Stomach (tissue), 9 donors: ENCODE results near the gene MSI2. TPM values are rescaled to one million over a fixed set of nuclear protein-coding genes. Genes with fewer than 3 reads are reported as not detected.

Experiments
- DNase-seq, 2 donors: peaks; one replicate each; pipeline versions ENCODE4 v3.0.0 to v3.0.0-alpha.2; 2013 to 2019
- H3K27ac ChIP-seq, 5 donors: fragments of 200-600 bp in 4 of 5; sonication (generic) in 4 of 5; one replicate each; pipeline ENCODE4 v1.5.1; 2013 to 2019; ENCODE audit warnings: mild to moderate bottlenecking in 1 of 5, moderate library complexity in 1 of 5
- H3K27me3 ChIP-seq, 3 donors: fragments of 200-600 bp; sonication (generic); one replicate each; pipeline ENCODE4 v1.5.1; 2017 to 2019; ENCODE audit warnings: mixed run types in 1 of 3
- H3K36me3 ChIP-seq, 4 donors: fragments of 200-600 bp; sonication (generic); 1 replicate in 3 of 4; 2 replicates in 1 of 4; pipeline ENCODE4 v1.5.1; 2016 to 2019
- H3K4me1 ChIP-seq, 4 donors: fragments of 200-600 bp; sonication (generic); one replicate each; pipeline ENCODE4 v1.5.1; 2016 to 2019
- H3K4me3 ChIP-seq, 4 donors: fragments of 200-600 bp; sonication (generic) in 3 of 4; one replicate each; pipeline ENCODE4 v1.5.1; 2016 to 2019; ENCODE audit warnings: mild to moderate bottlenecking in 1 of 4
- H3K9me3 ChIP-seq, 4 donors: fragments of 200-600 bp; sonication (generic); one replicate each; pipeline ENCODE4 v1.5.1; 2016 to 2019
- EP300 ChIP-seq: sonication (generic); formaldehyde crosslinking; IDR thresholded peaks from one replicate; pipeline ENCODE4 v1.6.1; 2017; ENCODE audit warnings: antibody characterized with exemption
- POLR2A ChIP-seq, 4 donors: fragments of 450-650 bp; IDR thresholded peaks; one replicate each; pipeline ENCODE4 v1.6.1; 2016; ENCODE audit warnings: antibody characterized with exemption in 4 of 4, control low read depth in 2 of 4, mild to moderate bottlenecking in 1 of 4, moderate library complexity in 1 of 4
- POLR2AphosphoS5 ChIP-seq, 3 donors: sonication (generic); formaldehyde crosslinking; IDR thresholded peaks; one replicate each; pipeline ENCODE4 v1.6.1; 2016; ENCODE audit warnings: antibody characterized with exemption in 3 of 3
- WGBS, 5 donors: extraction: QIAGEN DNeasy Blood & Tissue Kit in 3 of 5; methylation state at CpG; one replicate each; pipeline versions ENCODE4 v1.1.5 to v1.1.7; 2013 to 2018; 5-methylcytosine and 5-hydroxymethylcytosine counted together
- intact Hi-C: fragments of 100-400 bp; cut with DNase I; formaldehyde crosslinking; loops from one replicate; pipeline ENCODE4 v1.15.1; 2023; ENCODE audit warnings: low total_unique reads
- polyA plus RNA-seq, 3 donors: library from polyadenylated mRNA; stranded (reverse); fragments of 200-250 nt; gene quantifications; one replicate each; pipeline ENCODE4 v1.2.3, GENCODE V29; 2013
- total RNA-seq, 5 donors: library from RNA; depleted of rRNA; stranded (reverse); fragments of >200 nt; gene quantifications; one replicate each; pipeline versions ENCODE4 v1.1.0 to v1.2.3, GENCODE V29; 2014 to 2016
- TF ChIP-seq, protein P1 (sequence below), 7 experiments: fragments of 450-650 bp in 4 of 7; fragments of 200-600 bp in 3 of 7; sonication (generic) in 3 of 7; IDR thresholded peaks; one replicate each; pipeline ENCODE4 v1.5.1; 2016 to 2019; ENCODE audit warnings: antibody characterized with exemption in 7 of 7, control low read depth in 2 of 7, mild to moderate bottlenecking in 1 of 7
- donor health status: healthy with polysubstance abuse.
- donor health status: Bipolar disorder and iron deficiency.
- donor health status: healthy.

Gene MSI2
- total and polyA plus RNA-seq, 8 donors, result 8.3 to 72.4 (median 22.9) TPM

DNA sequence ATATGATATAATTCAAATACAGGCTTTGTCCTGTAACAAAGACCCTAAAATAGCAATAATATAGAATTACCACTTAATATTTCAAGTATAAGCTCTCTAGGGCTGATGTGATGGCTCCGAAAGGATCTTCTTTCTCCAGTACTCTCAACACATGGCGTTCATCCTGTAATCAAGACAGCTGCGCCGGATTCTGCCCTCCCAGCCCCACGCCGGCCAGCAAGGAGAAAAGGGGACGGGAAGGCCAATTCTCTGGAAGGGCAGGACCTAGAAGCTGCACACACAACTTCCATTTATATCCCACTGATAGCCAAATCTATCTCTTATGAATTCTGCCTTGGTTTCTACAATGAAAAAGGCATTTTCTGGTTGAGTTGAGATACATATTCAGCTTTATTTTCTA is 456.8 kb downstream of the MSI2 start:
- 79 to 89% (median 84%) methylated on average over 7 of the region's 7 CpGs for WGBS, 5 donors
- Histone ChIP-seq H3K27ac (no peak overlapping the region), H3K27me3 (peaks cover 0 to 8% (median 8%) of the 10 kb centered on the region in 3 donors), H3K9me3 (no peaks in the 10 kb centered on the region), H3K4me3 (no peak overlapping the region), H3K4me1 (peaks cover 0 to 13% (median 0%) of the 10 kb centered on the region in 4 donors), H3K36me3 (no peaks in the 10 kb centered on the region)
- intact Hi-C loops, result no loop called here
- TF ChIP-seq, protein P1, sequence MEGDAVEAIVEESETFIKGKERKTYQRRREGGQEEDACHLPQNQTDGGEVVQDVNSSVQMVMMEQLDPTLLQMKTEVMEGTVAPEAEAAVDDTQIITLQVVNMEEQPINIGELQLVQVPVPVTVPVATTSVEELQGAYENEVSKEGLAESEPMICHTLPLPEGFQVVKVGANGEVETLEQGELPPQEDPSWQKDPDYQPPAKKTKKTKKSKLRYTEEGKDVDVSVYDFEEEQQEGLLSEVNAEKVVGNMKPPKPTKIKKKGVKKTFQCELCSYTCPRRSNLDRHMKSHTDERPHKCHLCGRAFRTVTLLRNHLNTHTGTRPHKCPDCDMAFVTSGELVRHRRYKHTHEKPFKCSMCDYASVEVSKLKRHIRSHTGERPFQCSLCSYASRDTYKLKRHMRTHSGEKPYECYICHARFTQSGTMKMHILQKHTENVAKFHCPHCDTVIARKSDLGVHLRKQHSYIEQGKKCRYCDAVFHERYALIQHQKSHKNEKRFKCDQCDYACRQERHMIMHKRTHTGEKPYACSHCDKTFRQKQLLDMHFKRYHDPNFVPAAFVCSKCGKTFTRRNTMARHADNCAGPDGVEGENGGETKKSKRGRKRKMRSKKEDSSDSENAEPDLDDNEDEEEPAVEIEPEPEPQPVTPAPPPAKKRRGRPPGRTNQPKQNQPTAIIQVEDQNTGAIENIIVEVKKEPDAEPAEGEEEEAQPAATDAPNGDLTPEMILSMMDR (IDR thresholded peaks at IDR 0.05), result no peak
- TF ChIP-seq POLR2A (IDR thresholded peaks at IDR 0.05) (no peak), EP300 (no peak), POLR2AphosphoS5 (IDR thresholded peaks at IDR 0.05) (no peak)
- no peak for DNase-seq

DNA sequence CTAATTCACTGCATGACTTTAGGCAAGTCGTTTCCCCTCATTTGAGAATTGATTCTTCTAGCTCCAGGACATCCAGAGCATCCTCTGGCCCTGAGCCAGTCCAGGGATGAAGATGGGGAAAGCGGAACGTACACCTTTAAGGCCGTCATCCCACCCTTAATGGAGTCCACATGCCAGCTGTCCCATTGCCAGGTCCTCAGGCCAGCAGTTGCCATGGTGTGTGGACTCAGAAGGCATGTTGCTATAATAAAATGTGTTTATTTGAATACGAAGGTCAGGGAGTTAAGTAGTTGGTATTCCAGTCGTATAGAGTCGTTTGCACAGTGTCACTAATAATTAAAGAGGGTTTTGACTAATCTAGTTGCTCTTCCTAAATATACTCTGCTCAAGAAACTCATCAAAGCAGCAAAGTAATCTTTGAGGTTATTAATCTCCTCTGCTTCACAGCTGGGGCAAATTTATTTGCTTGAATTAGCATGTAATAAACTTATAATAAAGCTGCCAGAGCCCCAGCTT is 458.4 kb downstream of the MSI2 start:
- intact Hi-C loops, result no loop called here
- peaks cover 0 to 13% (median 8%) of the 10 kb centered on the region in 3 donors for H3K27me3 ChIP-seq
- 36 to 43% (median 41%) methylated on average over 7 of the region's 7 CpGs for WGBS, 5 donors
- H3K36me3 ChIP-seq, result no peaks in the 10 kb centered on the region
- H3K4me1 ChIP-seq, result peaks cover 0 to 9% (median 0%) of the 10 kb centered on the region in 4 donors
- no peaks in the 10 kb centered on the region for H3K9me3 ChIP-seq
- peak in 1 of 2 donors; percentile 55 for DNase-seq
- no peak overlapping the region for H3K4me3 ChIP-seq
- no peak for TF ChIP-seq EP300
- TF ChIP-seq, protein P1 (IDR thresholded peaks at IDR 0.05), result no peak
- TF ChIP-seq POLR2A (IDR thresholded peaks at IDR 0.05), result no peak
- no peak for TF ChIP-seq POLR2AphosphoS5 (IDR thresholded peaks at IDR 0.05)
- H3K27ac ChIP-seq, result no peak overlapping the region

DNA sequence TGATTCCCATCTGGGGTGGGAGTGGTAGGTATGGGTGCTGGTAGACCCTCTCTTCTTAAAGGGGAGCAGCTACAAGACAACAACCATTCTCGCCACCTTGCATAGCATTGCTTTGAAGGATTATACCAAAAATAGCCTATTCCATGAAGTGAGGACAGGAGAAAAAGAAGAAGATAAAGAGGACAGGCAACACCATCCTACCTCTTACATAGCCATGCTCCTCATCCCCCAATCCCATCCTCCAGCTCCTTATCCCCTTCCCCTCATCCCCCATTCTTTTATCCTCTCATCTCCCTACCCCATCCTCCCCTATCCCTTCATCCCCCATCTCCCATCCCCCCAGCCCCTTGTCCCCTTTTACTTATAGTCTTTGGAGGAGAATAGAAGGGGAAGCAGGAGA is 459.7 kb downstream of the MSI2 start:
- Histone ChIP-seq H3K9me3 (no peaks in the 10 kb centered on the region), H3K4me1 (peaks cover 0 to 9% (median 0%) of the 10 kb centered on the region in 4 donors), H3K27ac (no peak overlapping the region), H3K4me3 (no peak overlapping the region), H3K27me3 (peaks cover 0 to 13% (median 8%) of the 10 kb centered on the region in 3 donors), H3K36me3 (no peaks in the 10 kb centered on the region)
- intact Hi-C loops, result no loop called here
- TF ChIP-seq, protein P1 (IDR thresholded peaks at IDR 0.05), result no peak
- no peak for TF ChIP-seq POLR2A (IDR thresholded peaks at IDR 0.05)
- no peak for TF ChIP-seq POLR2AphosphoS5 (IDR thresholded peaks at IDR 0.05)
- TF ChIP-seq EP300, result no peak
- WGBS, 5 donors, result 69 to 95% (median 91%) methylated on average over 1 of the region's 1 CpG
- DNase-seq, result no peak

DNA sequence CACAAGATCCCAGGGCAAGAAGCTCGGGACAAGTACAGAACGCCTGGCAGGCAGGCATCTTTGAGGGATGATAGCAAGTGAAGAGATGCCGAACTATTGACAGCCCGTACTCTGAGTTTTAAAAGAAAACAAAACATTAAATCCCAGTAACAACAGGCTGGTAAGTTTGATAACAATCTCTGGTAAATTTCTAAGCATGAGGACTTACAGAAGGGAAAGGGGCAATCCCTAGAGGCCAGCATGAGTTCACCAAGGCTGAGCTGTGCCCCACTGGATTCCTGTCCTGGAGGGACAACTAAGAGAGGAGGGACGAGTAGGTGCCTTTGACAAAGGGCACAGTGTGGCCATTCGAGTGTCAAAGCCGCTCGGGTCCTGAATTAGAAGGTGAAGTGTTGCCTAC is 462.6 kb downstream of the MSI2 start:
- H3K27ac ChIP-seq, result no peak overlapping the region
- TF ChIP-seq POLR2AphosphoS5 (IDR thresholded peaks at IDR 0.05) (no peak), EP300 (no peak), POLR2A (IDR thresholded peaks at IDR 0.05) (no peak)
- TF ChIP-seq, protein P1 (IDR thresholded peaks at IDR 0.05), result no peak
- H3K27me3 ChIP-seq, result peaks cover 0 to 13% (median 8%) of the 10 kb centered on the region in 3 donors
- H3K4me3 ChIP-seq, result no peak overlapping the region
- intact Hi-C loops, result no loop called here
- WGBS, 5 donors, result 74 to 85% (median 80%) methylated on average over 8 of the region's 8 CpGs
- H3K9me3 ChIP-seq, result no peaks in the 10 kb centered on the region
- no peaks in the 10 kb centered on the region for H3K36me3 ChIP-seq
- DNase-seq, result no peak
- H3K4me1 ChIP-seq, result peaks cover 0 to 9% (median 0%) of the 10 kb centered on the region in 4 donors
